ENCODE measurements around the gene NRN1.
"Not testable (repeated sequence)": the region's sequence is repeated elsewhere in the genome, so short reads cannot be mapped to it uniquely, and the experiment has no call there.

NRN1 gene, protein sequence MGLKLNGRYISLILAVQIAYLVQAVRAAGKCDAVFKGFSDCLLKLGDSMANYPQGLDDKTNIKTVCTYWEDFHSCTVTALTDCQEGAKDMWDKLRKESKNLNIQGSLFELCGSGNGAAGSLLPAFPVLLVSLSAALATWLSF

DNA sequence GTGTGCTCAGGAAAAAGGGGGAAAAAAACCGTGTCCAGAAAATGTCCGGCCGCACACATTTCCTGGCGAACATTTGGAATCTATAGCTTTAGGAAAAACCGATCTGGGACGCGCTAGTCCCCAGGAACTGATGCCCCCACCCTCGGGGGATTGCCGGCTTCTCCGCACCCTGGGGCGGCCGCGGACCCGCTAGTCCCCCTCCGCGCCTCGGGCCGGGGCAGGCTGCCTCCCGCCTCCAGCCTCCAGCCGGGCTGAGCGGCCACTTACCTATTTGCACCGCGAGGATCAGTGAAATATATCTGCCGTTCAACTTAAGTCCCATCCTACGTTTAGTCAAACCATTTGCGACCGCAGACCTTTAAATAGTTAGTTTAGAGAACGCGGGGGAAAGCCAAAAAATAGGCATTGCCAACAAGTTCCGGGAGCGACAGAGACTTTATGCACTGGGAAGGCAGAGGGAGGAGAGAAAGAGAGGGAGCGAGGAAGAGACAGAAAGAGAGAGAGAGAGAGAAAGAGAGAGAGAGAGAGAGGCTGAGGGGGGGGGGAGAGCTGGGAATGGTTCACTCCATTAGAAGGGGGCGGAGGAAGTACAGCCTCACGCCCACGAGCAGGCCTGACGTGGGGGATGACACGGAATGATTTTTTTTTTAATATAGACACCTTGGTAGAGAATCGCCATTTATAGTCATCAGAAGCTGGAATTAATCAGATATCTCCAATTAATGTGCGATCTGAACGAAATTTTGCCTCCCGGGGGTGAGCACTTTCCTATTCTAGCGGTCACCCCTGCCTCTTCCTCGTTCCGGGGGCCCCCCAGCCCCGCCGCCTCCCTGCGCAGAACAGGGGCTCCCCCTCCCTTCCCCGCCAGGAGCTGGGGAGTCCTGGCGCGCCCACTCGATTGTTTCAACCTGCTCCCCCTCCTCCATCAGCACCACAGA, at the start of gene NRN1:
Gene NRN1, minus strand, starts transcription at position 498 of the 938 bp plus-strand sequence. Its CDS starts 176 bp downstream, at position 322.
- DNase-seq = no peak

DNA sequence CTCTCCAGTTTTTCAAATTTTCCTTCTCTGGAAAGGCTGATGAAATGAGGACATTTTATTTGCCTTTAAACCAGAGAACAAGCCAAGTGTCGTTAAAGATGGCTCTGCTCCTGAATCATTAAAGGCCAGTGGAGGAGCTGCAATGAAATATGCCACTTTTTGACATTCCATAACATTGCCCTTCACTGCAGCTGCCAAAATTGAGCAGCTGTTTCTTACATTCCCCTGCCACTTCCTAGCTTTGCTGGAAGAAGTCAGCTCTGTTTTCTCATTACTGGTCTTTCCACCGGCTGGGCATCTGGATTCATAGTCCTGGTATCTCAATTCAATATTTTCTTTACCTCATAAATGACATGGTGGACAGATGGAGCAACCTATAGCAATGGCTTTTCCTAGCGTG, 45.5 kb upstream of the NRN1 start:
- DNase-seq = no peak

DNA sequence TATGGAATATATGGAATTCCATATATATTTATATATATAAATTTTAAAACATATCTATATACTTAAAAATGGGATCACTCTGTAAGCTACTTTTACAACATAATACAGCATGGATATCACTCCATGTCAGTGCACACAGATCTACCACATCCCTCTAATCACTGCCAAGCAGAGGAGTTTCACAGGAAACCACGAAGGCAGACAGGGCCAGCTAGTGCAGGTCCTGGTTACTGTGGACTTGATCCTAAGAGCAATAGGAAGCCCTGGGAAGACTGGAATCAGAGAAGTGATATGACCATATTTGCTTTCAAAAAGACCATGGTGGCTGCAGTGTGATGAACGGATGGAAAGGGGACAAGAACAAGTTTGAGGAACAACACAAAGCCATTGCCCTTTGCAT, 40.0 kb upstream of the NRN1 start:
- no peak for DNase-seq

DNA sequence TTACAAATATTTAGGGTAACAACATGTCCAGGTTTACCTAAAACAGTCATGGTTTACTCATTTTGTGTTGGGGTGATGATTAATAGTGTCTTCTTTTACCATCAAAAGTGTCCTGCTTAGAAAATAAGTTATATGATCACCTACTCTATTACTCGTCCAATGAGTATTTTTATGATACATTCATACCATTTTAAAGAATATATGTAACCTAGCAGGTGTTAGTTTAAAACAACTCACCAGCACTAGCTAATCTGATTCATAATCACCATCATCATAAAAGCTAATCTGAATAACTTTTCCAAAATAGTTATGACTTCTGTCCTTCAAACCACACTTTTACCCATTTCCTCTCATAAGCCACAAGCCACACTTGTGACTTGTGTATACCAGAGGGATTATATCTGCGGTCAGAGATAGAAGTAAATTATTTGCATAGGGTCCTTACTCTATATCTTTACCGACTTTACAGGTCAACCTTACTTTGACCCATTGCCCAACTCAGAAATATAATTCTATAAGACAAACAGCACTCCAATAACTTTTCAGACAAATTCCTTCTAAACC, 33.3 kb upstream of the NRN1 start:
- DNase-seq = no peak

DNA sequence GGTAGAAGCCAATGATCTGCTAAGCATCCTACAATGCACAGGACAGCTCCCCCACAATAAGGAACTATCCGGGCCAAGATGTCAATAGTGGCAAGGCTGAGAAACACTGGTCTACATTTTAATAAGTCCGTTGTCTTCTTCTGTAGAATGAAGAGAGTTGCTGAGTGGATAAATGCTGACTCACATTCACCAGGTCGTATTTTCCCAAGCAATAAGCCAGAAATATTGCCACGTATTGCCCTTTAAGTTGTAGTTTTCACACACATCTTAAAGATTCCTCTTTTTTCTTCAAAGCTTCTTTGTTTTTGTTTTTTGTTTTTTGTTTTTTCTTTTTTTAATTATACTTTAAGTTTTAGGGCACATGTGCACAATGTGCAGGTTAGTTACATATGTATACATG, 30.5 kb upstream of the NRN1 start:
- DNase-seq = no peak

DNA sequence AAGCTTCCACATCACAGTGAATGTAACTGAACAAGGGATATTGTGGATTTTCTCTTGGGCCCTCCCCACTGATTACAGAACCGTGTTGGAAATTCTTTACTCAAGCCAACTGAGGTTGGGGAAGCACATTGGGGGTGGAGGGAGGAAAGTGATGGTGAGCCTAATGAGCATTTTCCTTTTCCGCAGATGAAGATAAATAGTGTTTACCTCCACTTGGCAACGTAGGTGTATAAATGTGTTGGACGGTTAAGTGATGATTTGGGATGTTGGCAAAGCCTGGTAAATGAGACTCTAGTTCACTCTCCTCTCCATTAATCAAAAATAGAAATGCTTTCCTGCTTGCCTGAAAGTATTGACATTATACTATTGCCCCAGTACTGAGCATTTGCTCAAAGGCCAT, 27.1 kb upstream of the NRN1 start:
- no peak for DNase-seq

DNA sequence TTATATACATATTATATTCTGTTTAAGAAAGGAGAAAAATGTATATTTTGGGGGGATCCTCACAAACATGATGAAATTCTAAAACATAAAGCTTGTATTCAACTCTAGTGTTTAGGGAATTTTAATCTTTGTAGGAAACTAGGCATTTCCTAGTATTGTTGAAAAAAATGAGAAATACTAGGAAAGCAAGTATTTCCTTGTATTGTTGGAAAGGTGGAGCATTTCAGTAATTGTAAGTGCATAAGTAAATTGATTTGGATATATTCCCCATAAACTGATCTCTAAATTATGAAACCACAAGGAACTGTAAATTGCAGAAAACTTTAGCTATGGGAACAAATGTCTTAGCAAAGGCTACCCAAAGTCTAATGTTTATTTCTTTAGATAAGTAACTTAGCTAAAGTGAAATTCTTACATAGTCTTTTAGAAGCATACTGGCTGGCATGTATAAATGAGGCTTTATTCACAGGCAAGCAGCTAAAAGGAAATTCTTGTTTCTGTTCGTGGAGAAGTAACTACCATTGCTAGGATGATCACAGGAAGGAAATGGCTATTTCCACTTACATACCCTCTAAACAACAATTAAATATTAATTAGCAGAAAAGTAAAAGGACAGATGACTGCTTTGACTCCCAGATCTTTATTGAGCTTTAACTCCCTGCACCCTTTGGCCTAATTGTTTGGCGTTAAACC, 19.9 kb upstream of the NRN1 start:
- no peak for DNase-seq

DNA sequence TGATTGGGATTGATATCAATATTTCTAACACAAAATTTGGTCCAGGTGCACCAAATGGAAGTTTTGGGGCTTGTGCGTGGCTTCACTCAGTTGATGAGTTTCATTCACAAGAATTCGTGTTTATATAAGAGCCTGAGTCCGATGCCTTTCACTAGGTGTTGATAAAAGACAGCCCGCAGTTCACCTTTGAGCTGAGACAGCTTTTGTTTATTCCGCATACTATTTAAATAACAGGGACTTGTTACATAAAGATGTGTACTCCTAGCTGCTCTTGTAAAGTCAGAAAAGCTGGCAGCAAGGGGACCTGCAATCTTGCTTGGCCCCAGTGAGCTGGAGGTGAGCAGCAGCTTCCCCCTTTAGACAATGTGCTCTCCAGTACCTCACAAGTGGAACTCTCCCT, 19.0 kb upstream of the NRN1 start:
- no peak for DNase-seq

DNA sequence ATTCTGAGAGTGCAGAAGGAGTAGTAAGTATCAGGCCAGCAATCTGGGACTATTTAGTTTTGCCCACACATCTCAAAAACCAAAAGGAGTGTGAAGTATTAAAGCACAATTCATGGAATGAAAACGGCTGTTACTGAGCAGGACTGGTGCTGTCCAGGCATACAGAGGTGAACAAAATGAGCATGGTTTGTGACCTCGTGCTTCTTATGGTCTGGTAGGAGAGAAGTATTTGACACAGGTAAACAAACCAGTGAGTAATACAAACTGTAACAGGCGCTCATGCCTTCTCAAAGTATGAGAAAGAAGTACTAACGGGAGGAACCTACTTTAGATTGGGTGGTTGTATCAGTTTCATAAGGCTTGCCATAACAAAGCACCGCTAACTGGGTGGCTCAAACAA, 17.5 kb upstream of the NRN1 start:
- no peak for DNase-seq

DNA sequence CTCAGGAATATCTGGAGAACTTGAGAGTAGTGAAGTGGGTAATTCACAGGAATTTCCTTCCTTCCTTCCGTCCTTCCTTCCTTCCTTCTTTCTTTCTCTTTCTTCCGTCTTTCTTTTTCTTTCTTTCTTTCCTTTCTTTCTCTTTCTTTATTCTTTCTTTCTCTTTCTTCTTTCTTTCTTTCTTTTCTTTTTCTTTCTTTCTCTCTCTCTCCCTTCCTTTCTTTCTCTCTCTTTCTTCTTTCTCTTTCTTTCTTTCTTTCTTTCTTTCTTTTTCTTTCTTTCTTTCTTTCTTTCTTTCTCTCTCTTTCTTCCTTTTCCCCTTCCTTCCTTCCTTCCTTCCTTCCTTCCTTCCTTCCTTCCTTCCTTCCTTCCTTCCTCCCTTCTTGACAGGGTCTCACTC, 16.1 kb upstream of the NRN1 start:
- DNase-seq = not testable (repeated sequence)

DNA sequence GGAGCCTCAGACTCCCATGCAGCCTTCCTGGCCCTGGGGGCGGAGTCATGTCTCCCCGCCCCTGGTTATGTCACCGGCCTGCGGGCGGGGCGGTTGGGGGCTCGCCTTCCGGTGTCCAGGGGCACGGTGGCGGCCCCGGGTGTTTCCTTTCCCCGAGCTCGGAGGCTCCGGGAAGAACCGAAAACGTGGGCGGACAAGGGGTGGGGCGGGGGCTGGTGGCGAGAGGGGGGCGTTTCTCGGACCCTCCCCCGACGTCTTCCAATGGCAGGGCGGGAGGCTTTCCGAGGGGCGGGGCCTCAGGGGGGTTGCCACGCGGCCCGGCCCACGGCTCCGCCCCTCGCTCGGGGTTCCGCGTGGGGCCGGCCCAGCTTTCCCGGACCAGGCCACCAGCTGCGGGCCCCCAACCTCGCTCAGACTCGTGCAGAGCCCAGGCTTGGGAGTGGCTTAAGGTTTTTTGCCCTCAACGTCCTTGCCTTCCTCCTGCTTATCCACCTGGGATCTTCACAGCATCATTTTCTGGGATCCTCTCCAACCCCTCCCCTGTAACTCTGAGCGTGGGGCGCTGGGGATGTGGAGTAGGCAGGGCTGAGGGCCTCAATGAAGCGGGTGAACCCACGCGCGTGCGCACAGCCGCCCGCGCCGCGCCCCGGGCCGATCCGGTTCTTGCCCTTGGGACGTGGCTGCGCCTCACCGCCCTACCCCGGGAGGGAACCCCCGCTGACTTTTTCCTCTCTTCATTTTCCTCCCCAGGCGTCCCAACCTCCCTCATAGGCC, 2.1 kb upstream of the NRN1 start:
- no peak for DNase-seq

DNA sequence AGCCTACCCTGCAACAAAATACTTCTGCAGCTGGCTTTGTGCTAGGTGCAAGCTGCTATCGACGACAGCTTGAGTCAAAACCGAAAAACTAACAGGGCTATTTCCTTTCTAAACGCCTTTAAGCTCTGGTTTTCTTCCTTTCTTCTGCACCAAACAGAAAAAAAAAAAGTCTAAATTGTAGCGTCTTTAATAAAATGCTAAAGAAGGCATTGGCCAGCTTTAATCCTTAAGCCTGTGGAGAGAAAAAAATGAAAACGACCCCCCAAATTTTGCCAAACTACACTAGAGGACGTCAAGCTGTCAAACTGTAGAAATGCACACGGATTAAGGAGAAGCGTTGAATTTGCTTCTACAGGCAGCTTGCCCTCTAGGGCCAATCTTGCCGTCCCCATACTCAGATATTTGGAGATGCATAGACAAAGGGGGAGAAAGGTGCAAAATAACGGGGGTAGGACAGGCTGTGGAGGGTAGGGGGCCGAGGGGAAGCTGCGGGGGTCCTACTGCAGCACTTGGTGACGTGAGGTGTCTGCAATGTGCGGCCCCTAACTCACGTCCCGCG, 1.4 kb upstream of the NRN1 start:
- DNase-seq = no peak

DNA sequence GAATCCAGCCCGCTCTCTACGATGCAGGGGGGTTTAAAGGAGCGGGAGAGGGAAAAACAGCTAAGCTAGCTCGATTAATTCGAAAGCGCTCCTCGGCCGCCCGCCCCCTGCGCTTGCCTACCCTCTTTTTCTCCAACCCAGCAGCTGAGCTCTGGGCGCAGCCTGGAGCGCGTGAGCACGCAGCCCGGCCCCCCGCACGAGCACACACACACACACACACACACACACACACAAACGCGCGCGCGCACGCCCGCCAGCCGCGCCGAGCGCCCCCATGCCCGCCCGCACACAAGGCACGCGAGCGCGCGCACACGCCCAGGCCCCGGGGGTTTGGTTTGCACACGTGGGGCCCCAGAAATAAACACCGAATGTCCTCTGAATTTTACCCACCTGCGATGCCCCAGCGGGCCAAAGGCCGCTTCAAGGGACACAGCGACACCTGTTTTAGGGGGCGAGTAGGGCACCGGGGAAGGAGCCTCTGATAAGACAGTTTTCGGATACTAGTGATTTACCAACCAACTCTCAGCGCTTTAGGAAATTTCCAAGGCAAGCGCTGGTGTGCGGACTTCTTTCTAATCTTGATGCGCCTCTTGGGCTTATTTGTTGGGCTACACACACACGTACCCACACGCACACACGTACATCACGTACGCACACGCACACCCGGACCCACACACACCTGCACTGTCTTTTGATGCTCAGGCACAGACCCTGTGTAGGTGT, 802 bp upstream of the NRN1 start:
- DNase-seq = no peak

DNA sequence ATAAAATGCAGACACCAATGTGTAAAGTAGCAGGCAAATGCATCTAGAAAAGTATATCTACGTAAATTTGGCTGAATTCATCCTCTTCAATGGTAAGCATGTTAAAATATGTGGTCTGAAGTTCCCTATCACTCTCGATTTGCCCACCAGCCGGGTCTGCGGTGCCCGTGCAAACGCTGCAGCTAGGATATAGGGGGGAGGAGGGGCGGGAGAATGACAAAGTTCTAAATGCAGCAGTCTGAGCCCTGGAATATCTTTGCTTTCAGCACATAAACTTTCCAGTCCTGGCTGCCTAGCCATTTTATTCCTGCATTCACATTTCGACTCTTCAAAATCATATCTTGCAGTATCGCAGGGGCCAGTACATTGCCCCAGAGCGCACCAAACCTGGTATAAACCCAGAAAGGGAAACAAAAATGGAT, 708 bp downstream of the NRN1 start:
- DNase-seq = no peak

DNA sequence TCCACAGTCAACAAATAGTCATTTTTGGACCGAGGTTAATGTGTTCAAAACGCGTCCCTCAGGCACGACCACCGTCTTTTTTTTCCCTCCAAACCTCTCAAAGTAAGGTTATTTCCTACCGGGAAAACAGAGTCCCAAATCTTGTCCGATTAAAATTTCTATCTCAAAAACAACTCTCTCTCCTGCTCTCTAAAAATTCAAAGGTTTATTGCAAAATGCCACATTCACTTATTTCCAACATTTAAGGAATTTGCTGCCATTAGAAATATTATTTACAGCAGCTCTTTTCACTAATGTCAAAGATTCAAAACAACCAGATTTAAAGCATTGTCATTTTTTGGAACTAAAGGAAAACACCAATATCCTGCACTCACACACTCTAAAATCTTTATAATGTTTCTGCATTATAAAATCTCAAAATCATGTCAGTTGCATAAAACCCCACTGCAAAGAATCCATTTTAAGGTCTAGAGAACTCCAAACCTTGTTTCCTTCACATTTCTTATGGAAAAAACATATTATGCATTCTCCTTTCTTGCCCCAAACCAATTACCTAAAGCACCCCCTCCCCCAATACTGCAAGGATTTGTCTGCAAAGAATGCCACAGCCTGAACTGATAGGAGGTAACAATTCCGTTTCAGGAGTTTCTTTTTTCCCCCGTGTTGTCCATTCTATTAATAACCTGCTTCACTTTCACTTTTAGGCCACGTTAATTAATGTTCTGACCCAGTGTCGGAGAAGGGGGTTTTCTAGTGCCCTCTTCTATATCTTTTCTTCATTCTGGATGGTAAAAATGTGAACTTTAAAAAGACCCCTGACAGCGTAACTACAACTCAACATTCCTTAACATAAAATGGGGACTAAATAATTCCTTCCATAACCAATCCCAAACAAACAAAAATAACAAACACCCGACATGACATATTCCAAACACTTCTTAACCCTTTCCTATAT, 1.4 kb downstream of the NRN1 start:
- DNase-seq = no peak

DNA sequence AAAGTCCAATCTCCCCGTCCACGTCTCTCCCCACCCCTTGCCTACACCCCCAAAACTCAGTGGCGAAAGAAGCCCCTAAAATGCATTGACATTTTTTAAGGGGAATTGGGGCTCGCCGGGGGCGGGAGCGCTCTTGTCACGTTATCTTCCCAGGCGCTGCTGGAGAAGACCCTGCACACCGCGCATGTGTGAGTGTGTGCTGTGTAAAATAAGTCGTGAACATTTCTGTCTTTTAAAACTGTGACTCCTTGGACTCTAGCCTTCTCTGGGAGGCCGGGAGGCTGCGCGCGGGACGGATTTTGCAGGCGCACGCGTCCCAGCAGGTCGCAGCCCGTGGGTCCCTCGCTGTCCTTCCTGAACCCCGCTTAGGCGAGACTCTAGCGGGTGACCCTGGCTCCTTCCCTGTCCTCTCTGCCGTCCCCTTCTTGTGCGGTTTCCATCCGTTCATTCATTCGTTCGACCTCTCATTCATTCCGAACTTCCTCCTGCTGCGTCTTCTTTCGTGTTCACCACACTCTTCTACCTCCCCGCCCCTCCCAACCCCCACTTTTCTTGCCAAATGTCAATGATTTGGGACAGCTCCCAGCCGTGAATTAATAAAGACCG, 2.2 kb downstream of the NRN1 start:
- DNase-seq = no peak

DNA sequence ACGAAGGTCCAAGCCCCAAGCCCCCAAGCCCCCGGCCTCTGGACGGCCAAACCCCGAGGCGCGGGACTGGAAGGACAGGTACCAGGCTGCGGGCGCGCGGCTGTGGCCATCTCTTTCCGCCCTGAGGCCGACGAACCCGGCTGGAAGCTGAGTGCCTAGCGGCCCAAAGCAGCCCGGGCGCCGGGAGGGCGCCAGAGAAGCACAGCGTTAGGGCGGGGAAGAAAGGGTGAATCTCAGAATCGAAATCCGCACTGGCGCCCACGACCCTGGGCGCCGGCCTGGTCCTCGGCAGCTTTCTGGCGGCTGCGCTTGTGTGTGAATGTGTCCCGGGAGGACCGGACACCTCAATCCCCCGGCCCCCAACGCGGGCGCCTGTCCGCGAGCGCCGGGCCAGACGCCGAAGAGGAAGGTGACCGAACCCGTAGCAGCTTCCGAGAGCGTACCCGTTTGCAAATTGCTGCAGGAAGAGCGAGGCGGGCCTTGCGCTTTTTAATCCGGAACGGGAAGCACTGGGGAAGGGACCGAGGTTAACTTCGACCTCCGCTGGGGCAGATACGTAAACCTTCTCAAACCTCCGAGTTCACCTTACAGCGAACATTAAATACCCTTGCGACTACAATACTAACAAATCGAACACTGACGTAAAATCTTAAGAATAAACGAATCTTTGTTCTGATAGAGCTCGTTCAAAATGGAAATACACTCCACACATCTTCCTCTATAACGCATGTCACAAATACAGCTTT, 2.9 kb downstream of the NRN1 start:
- no peak for DNase-seq

DNA sequence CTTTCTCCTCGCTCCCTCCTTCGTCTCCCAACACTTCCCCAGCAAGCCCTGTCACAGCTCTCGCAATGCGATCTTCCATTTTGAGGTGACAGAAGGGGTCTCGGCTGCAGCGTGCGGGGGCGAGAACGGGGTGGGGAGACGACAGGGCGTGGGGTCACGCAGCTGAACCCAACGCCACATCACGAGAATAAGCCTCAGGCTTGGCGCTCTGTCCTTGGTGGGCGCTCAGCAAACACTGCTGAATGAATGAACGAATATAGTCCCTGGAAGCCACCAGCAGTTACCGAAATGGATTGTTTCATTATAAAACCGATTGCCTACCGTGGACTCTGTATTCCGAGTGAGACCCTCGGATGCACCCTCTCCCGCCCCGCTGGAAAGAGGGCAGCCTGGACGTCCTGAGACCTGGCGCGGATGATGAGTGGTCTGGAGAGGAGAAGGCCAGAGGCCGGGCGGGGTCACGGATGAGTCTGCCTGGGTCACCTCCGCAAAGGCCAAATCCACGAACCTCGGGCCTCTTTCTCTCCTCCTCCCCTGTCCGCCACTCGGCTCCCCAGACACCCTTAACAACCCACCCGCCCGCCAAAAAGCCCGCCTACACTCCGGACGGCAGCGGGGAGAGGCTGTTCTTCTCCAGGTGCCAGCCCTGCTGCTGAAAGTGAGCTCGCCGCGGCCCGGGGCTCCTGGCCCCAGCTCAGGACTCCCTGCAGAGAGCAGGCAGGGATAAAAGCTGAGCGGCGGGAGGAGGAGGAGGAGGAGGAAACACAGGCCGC, 3.7 kb downstream of the NRN1 start:
- no peak for DNase-seq

Data from NCI-H2107 (cell line).